HepG2 (cell line): ENCODE data around the gene OPRM1. TPM values are rescaled to one million over a fixed set of nuclear protein-coding genes. Genes with fewer than 3 reads are reported as not detected.

Experiments
- ATAC-seq: fragments of 200-7000 bp; cut with Tn5 transposase; 3 replicates; pipeline ENCODE4 v1.9.1; 2020; ENCODE audit warnings: mild to moderate bottlenecking, moderate library complexity
- BruUV-seq: library from RNA; stranded (reverse); fragments of 400-500 nt; replicated peaks from 2 replicates; lab custom pipeline; 2021; lab: Mats Ljungman, UMichigan
- CTCF ChIA-PET: fragments of 300-600 bp; formaldehyde crosslinking; extraction: SDS; loops from one replicate; lab custom pipeline; 2021; ENCODE audit warnings: low total read pairs, inconsistent platforms, low intra/inter-chr PET ratio; lab: Yijun Ruan, JAX
- POLR2A ChIA-PET: fragments of 350-600 bp; sonication (Branson Sonifier 250); formaldehyde crosslinking; loops from one replicate; lab custom pipeline; 2020; ENCODE audit warnings: antibody characterized with exemption, inconsistent platforms; lab: Yijun Ruan, JAX
- DNase-seq: peaks from one replicate; pipeline ENCODE4 v3.0.0-alpha.2; 2015; ENCODE audit warnings: low spot score
- FAIRE-seq: peaks from 3 replicates; lab custom pipeline; 2011; peaks lifted over from hg19 to GRCh38; lab: Jason Lieb, UNC
- H2AFZ ChIP-seq: one replicate; pipeline ENCODE4 v1.6.1; 2011; ENCODE audit warnings: low read length, inconsistent platforms
- H3K27ac ChIP-seq: fragments of 300-600 bp; 3 replicates; pipeline ENCODE4 v1.8.0; 2011; ENCODE audit warnings: mixed run types, mild to moderate bottlenecking, mixed read lengths, low read length, inconsistent platforms; ENCODE audit not compliant: insufficient read depth; ENCODE audit errors: extremely low read length
- H3K27me3 ChIP-seq, 2 experiments: fragments of 200-600 bp in 1 of 2; 2 replicates in 1 of 2; 3 replicates in 1 of 2; pipeline versions ENCODE4 v1.6.0 to v1.8.0; 2011; ENCODE audit warnings: low read length in 2 of 2, mild to moderate bottlenecking in 2 of 2, moderate library complexity in 2 of 2, inconsistent platforms in 1 of 2; ENCODE audit not compliant: insufficient read depth in 2 of 2, control insufficient read depth in 1 of 2
- H3K36me3 ChIP-seq, 2 experiments: fragments of 200-600 bp in 1 of 2; replicated peaks in 1 of 2; 2 replicates in 1 of 2; 3 replicates in 1 of 2; pipeline versions ENCODE4 v1.5.1 to v1.8.0; 2011; ENCODE audit warnings: low read length in 2 of 2, inconsistent platforms in 1 of 2; ENCODE audit not compliant: insufficient read depth in 2 of 2, control insufficient read depth in 1 of 2
- H3K4me1 ChIP-seq: 2 replicates; pipeline ENCODE4 v1.5.1; 2012; ENCODE audit warnings: low read length, inconsistent platforms; ENCODE audit not compliant: insufficient read depth
- H3K4me2 ChIP-seq: 2 replicates; pipeline ENCODE4 v1.6.0; 2011; ENCODE audit warnings: low read depth, low read length, inconsistent platforms
- H3K4me3 ChIP-seq, 3 experiments: fragments of 200-600 bp in 1 of 3; sonication (generic), shearing (Covaris generic) in 1 of 3; replicated peaks in 1 of 3; 2 replicates each; pipeline ENCODE4 v1.5.1; 2011 to 2016; ENCODE audit warnings: low read length in 3 of 3, inconsistent platforms in 2 of 3, low read depth in 2 of 3, mild to moderate bottlenecking in 2 of 3, control low read depth in 1 of 3, mixed read lengths in 1 of 3; ENCODE audit not compliant: insufficient read depth in 1 of 3
- H3K79me2 ChIP-seq: one replicate; pipeline ENCODE4 v1.6.1; 2011; ENCODE audit warnings: low read length, inconsistent platforms; ENCODE audit not compliant: insufficient read depth
- H3K9ac ChIP-seq: 2 replicates; pipeline ENCODE4 v1.6.0; 2011; ENCODE audit warnings: mild to moderate bottlenecking, low read depth, low read length, inconsistent platforms; ENCODE audit not compliant: insufficient read depth
- H3K9me3 ChIP-seq: 2 replicates; pipeline ENCODE4 v1.5.1; 2012; ENCODE audit warnings: mild to moderate bottlenecking, low read length
- H4K20me1 ChIP-seq: 2 replicates; pipeline ENCODE4 v1.6.0; 2011; ENCODE audit warnings: inconsistent platforms, mild to moderate bottlenecking, low read length, moderate library complexity; ENCODE audit not compliant: insufficient read depth
- AHR ChIP-seq: IDR thresholded peaks from 2 replicates; pipeline ENCODE4 v1.6.1; 2018; ENCODE audit warnings: missing genetic modification reagents, missing compliant biosample characterization
- ARHGAP35 ChIP-seq: sonication (generic); formaldehyde crosslinking; IDR thresholded peaks from 2 replicates; pipeline ENCODE4 v1.9.0; 2022; ENCODE audit warnings: mild to moderate bottlenecking, inconsistent platforms, moderate library complexity, missing genetic modification reagents, borderline replicate concordance
- IRX3 ChIP-seq: sonication (generic); formaldehyde crosslinking; IDR thresholded peaks from 2 replicates; pipeline ENCODE4 v1.8.1; 2023; ENCODE audit warnings: mild to moderate bottlenecking, low read depth, missing genetic modification reagents, borderline replicate concordance
- MEIS1 ChIP-seq: sonication (generic); formaldehyde crosslinking; IDR thresholded peaks from 2 replicates; pipeline ENCODE4 v1.9.0; 2021; ENCODE audit warnings: mild to moderate bottlenecking, missing genetic modification reagents, moderate library complexity, borderline replicate concordance
- SCMH1 ChIP-seq: sonication (generic); formaldehyde crosslinking; IDR thresholded peaks from 2 replicates; pipeline ENCODE4 v1.9.0; 2021; ENCODE audit warnings: missing genetic modification reagents, mild to moderate bottlenecking, borderline replicate concordance
- SMC3 ChIP-seq: IDR thresholded peaks from 2 replicates; pipeline ENCODE4 v1.6.1; 2011; ENCODE audit warnings: low read length, improper control_type of control experiment
- SOX6 ChIP-seq, 2 experiments: fragments of 450-650 bp in 1 of 2; sonication (generic) in 1 of 2; formaldehyde crosslinking in 1 of 2; IDR thresholded peaks; 2 replicates each; pipeline versions ENCODE4 v1.4.0 to v1.6.1; 2017 to 2020; ENCODE audit warnings: antibody characterized with exemption in 1 of 2, mild to moderate bottlenecking in 1 of 2, missing genetic modification reagents in 1 of 2
- ZKSCAN5 ChIP-seq: sonication (generic); formaldehyde crosslinking; IDR thresholded peaks from 2 replicates; pipeline ENCODE4 v1.5.1; 2020; ENCODE audit warnings: mild to moderate bottlenecking, missing genetic modification reagents
- ZNF317 ChIP-seq: sonication (generic); formaldehyde crosslinking; IDR thresholded peaks from 2 replicates; pipeline ENCODE4 v1.5.0; 2020; ENCODE audit warnings: mild to moderate bottlenecking, missing genetic modification reagents
- ZNF775 ChIP-seq: sonication (generic); formaldehyde crosslinking; IDR thresholded peaks from 2 replicates; pipeline ENCODE4 v1.4.0; 2020; ENCODE audit warnings: missing genetic modification reagents, mild to moderate bottlenecking, moderate library complexity, borderline replicate concordance
- ZNF879 ChIP-seq: sonication (generic); formaldehyde crosslinking; IDR thresholded peaks from 2 replicates; pipeline ENCODE4 v1.8.1; 2023; ENCODE audit warnings: missing genetic modification reagents
- WGBS: methylation state at CpG from one replicate; pipeline ENCODE4 v1.1.6; 2017; ENCODE audit warnings: low lambda C conversion rate; 5-methylcytosine and 5-hydroxymethylcytosine counted together
- in situ Hi-C: cut with HindIII; loops from 2 replicates; pipeline ENCODE4 v1.10.0; 2017; ENCODE audit warnings: low pct_unique_long_range_greater_than_20kb; ENCODE audit not compliant: extremely low pct_ligation_motif_present
- intact Hi-C: fragments of 100-400 bp; cut with micrococcal nuclease; formaldehyde crosslinking; loops from one replicate; pipeline ENCODE4 v1.10.0; 2022; ENCODE audit not compliant: unreplicated experiment
- polyA plus RNA-seq, 8 experiments: library from polyadenylated mRNA; depleted of rRNA in 3 of 8; stranded (reverse) in 7 of 8; unstranded in 1 of 8; fragments of >200 nt; fragmentation: Illumina TruSeq in 4 of 8; extraction: Trizol in 4 of 8; gene quantifications; 2 replicates each; pipeline versions ENCODE4 v1.2.1 to v1.2.3, GENCODE V29; 2011 to 2016; ENCODE audit warnings: low read depth in 4 of 8, missing spikeins in 1 of 8, mixed read lengths in 1 of 8; ENCODE audit not compliant: insufficient read depth in 1 of 8
- total RNA-seq, 5 experiments: library from RNA; depleted of rRNA; stranded (reverse); fragments of >200 nt; fragmentation: Illumina TruSeq; extraction: Trizol; gene quantifications; 2 replicates each; pipeline ENCODE4 v1.2.3, GENCODE V29; 2016; ENCODE audit warnings: low read depth in 1 of 5
- TF ChIP-seq, protein P1 (sequence below): IDR thresholded peaks from 2 replicates; pipeline ENCODE4 v1.6.1; 2016; ENCODE audit warnings: missing compliant biosample characterization, missing genetic modification reagents, borderline replicate concordance
- TF ChIP-seq, protein P2 (sequence below): sonication (generic); formaldehyde crosslinking; IDR thresholded peaks from 2 replicates; pipeline ENCODE4 v1.4.0; 2020; ENCODE audit warnings: missing genetic modification reagents; ENCODE audit errors: not compliant biosample characterization
- TF ChIP-seq, protein P3 (sequence below), 2 experiments: sonication (generic) in 1 of 2; formaldehyde crosslinking in 1 of 2; IDR thresholded peaks; 2 replicates each; pipeline versions ENCODE4 v1.4.0 to v1.6.1; 2018 to 2020; ENCODE audit warnings: missing genetic modification reagents in 2 of 2, borderline replicate concordance in 1 of 2, low read depth in 1 of 2, mild to moderate bottlenecking in 1 of 2, missing biosample characterization in 1 of 2

Gene OPRM1
- total and polyA plus RNA-seq, 2 of the 13 experiments (the other 11 are each of a cell fraction or from before 2014, with no cell fraction given) = not detected

DNA sequence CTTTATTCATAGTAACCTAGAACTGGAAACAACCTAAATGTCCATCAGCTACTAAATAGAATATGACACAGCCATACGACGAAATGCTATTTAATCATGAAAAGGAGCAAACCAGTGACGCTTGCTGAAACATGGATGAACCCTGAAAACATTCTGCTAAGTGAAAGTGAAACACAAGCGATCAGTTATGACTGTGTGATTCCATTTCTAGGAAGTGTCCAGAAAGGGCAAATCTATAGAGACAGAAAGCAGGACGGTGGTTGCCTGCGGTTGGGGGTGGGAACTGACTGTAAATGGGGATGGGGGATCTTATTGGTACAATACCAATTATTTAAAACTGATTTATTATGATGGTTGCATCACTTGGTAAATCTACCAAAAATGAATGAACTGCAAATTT, 190.7 kb downstream of the OPRM1 start:
- H3K36me3 ChIP-seq = no peaks in the 10 kb centered on the region
- no peak for FAIRE-seq
- H3K4me1 ChIP-seq = no peaks in the 10 kb centered on the region
- peak overlapping the region in 1 of 3 experiments; percentile 16; a peak in 1 of 6 replicates for H3K4me3 ChIP-seq
- H3K27me3 ChIP-seq = peaks cover 0 to 4% of the 10 kb centered on the region in 2 experiments; a peak in 2 of 5 replicates
- no TSS peak for BruUV-seq
- ChIA-PET CTCF (no interaction called here), POLR2A (no interaction called here)
- peak; percentile 54; the same call in 2 of the 3 replicates for ATAC-seq
- DNase-seq = no peak
- H3K9ac ChIP-seq = no peak overlapping the region
- no peaks in the 10 kb centered on the region for H4K20me1 ChIP-seq
- H2AFZ ChIP-seq = no peak overlapping the region
- WGBS = 19% methylated on average over 6 of the region's 6 CpGs
- no peaks in the 10 kb centered on the region for H3K9me3 ChIP-seq
- H3K27ac ChIP-seq = no peak overlapping the region
- in situ Hi-C loops = no loop called here
- intact Hi-C loops = loop anchor here (5.0 kb wide), 1 partner anchor 612 kb away; no protein-coding TSS in a partner anchor
- no peaks in the 10 kb centered on the region for H3K79me2 ChIP-seq
- no peak for TF ChIP-seq SMC3
- TF ChIP-seq ZNF317 = no peak
- TF ChIP-seq ZNF775 (CRISPR knock-in tag) = no peak
- no peak for TF ChIP-seq AHR (CRISPR knock-in tag)
- no peak for TF ChIP-seq SCMH1 (CRISPR knock-in tag)
- no peak for TF ChIP-seq MEIS1 (CRISPR knock-in tag)
- no peak for TF ChIP-seq IRX3
- TF ChIP-seq SOX6 (IDR thresholded peaks at IDR 0.05) = no peak
- TF ChIP-seq SOX6 (CRISPR knock-in tag; IDR thresholded peaks at IDR 0.05) = no peak
- H3K4me2 ChIP-seq = peak overlapping the region; percentile 45

DNA sequence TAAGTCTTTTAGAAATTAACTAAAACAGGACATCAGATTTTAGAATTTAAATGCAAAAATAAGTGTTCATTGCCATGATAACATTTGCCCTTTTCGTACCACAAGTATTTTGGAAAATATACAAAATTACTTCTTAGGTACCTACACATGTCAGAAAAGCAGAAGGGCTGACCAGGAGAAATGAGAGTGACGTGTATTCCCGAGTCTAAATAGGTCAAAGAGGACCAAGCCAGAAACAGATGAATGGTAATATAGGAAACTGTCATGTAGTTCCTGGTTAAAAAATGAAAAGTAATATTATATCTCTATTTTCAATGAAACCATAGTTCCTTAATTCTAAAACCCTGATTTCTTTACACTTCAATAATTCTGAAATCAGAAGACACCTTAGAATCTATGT, 191.4 kb downstream of the OPRM1 start:
- no peak for ATAC-seq

More for the DNA sequence above, 191.4 kb downstream of the OPRM1 start:
- Histone ChIP-seq H2AFZ (no peak overlapping the region), H3K36me3 (no peaks in the 10 kb centered on the region), H3K4me3 (no peak overlapping the region), H4K20me1 (no peaks in the 10 kb centered on the region), H3K9ac (no peak overlapping the region), H3K4me2 (no peak overlapping the region), H3K27ac (no peak overlapping the region), H3K79me2 (no peaks in the 10 kb centered on the region), H3K9me3 (no peaks in the 10 kb centered on the region), H3K27me3 (peaks cover 0 to 4% of the 10 kb centered on the region in 2 experiments; a peak in 2 of 5 replicates), H3K4me1 (no peaks in the 10 kb centered on the region)
- intact Hi-C loops (loop anchor here (5.0 kb wide), 1 partner anchor 613 kb away; no protein-coding TSS in a partner anchor), in situ Hi-C loops (no loop called here)
- CTCF ChIA-PET = no interaction called here
- FAIRE-seq = no peak
- POLR2A ChIA-PET = no interaction called here
- no peak for DNase-seq
- no peak for TF ChIP-seq ZNF879 (CRISPR knock-in tag)
- no peak for TF ChIP-seq ARHGAP35 (CRISPR knock-in tag)
- TF ChIP-seq, protein P1, sequence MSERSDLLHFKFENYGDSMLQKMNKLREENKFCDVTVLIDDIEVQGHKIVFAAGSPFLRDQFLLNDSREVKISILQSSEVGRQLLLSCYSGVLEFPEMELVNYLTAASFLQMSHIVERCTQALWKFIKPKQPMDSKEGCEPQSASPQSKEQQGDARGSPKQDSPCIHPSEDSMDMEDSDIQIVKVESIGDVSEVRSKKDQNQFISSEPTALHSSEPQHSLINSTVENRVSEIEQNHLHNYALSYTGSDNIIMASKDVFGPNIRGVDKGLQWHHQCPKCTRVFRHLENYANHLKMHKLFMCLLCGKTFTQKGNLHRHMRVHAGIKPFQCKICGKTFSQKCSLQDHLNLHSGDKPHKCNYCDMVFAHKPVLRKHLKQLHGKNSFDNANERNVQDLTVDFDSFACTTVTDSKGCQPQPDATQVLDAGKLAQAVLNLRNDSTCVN = no peak
- TF ChIP-seq, protein P2, sequence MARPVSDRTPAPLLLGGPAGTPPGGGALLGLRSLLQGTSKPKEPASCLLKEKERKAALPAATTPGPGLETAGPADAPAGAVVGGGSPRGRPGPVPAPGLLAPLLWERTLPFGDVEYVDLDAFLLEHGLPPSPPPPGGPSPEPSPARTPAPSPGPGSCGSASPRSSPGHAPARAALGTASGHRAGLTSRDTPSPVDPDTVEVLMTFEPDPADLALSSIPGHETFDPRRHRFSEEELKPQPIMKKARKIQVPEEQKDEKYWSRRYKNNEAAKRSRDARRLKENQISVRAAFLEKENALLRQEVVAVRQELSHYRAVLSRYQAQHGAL (CRISPR knock-in tag) = no peak
- TF ChIP-seq, protein P3, sequence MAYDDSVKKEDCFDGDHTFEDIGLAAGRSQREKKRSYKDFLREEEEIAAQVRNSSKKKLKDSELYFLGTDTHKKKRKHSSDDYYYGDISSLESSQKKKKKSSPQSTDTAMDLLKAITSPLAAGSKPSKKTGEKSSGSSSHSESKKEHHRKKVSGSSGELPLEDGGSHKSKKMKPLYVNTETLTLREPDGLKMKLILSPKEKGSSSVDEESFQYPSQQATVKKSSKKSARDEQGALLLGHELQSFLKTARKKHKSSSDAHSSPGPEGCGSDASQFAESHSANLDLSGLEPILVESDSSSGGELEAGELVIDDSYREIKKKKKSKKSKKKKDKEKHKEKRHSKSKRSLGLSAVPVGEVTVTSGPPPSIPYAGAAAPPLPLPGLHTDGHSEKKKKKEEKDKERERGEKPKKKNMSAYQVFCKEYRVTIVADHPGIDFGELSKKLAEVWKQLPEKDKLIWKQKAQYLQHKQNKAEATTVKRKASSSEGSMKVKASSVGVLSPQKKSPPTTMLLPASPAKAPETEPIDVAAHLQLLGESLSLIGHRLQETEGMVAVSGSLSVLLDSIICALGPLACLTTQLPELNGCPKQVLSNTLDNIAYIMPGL (CRISPR knock-in tag; IDR thresholded peaks at IDR 0.05; ENCODE audit: borderline replicate concordance in 1 of 2, low read depth in 1 of 2) = no peak
- TF ChIP-seq MEIS1 (CRISPR knock-in tag) = no peak
- TF ChIP-seq ZKSCAN5 (CRISPR knock-in tag) = no peak
- BruUV-seq = no TSS peak
- 2% methylated on average over 3 of the region's 3 CpGs for WGBS
